Measurements from ENCODE around the gene HPCAL4. TPM values are rescaled to one million over a fixed set of nuclear protein-coding genes. Genes with fewer than 3 reads are reported as not detected.

Gene HPCAL4
- total and polyA plus RNA-seq, 5 donors, result 0.89 to 5.2 (median 3.4) TPM

Other genes with a start within 250 kb of the HPCAL4 start
- gene BMP8A, start 199.8 kb downstream of the HPCAL4 start, total RNA-seq, result 1 to 10 TPM; 1.6 to 2.5 (median 2.2) TPM
- 0.32 TPM for gene BMP8A, start 199.8 kb downstream of the HPCAL4 start, polyA plus RNA-seq
- 100 to 1,000 TPM; 267 to 489 (median 336) TPM for gene PABPC4, start 114.6 kb downstream of the HPCAL4 start, total RNA-seq
- 154 TPM for gene PABPC4, start 114.6 kb downstream of the HPCAL4 start, polyA plus RNA-seq
- 10 to 100 TPM; 25.9 to 50.5 (median 32.8) TPM for gene HEYL, start 51.8 kb downstream of the HPCAL4 start, total RNA-seq
- gene HEYL, start 51.8 kb downstream of the HPCAL4 start, polyA plus RNA-seq, result 22.6 TPM
- gene NT5C1A, start 19.3 kb downstream of the HPCAL4 start, total RNA-seq, result 10 to 100 TPM; 18.2 to 44.8 (median 41.3) TPM
- 5.7 TPM for gene NT5C1A, start 19.3 kb downstream of the HPCAL4 start, polyA plus RNA-seq
- 10 to 100 TPM; 30.8 to 34.9 (median 34.1) TPM for gene PPIE, start 47.4 kb upstream of the HPCAL4 start, total RNA-seq
- gene PPIE, start 47.4 kb upstream of the HPCAL4 start, polyA plus RNA-seq, result 37.6 TPM
- 10 to 100 TPM in 2 of 4 donors, 1 to 10 TPM in 2; 6.2 to 21.2 (median 11.6) TPM for gene OXCT2, start 79.9 kb upstream of the HPCAL4 start, total RNA-seq
- gene OXCT2, start 79.9 kb upstream of the HPCAL4 start, polyA plus RNA-seq, result 4.3 TPM
- gene BMP8B, start 97.4 kb upstream of the HPCAL4 start, total RNA-seq, result under 1 TPM; 0.37 to 0.78 (median 0.65) TPM
- 0.25 TPM for gene BMP8B, start 97.4 kb upstream of the HPCAL4 start, polyA plus RNA-seq
- gene TRIT1, start 192.1 kb upstream of the HPCAL4 start, total RNA-seq, result 10 to 100 TPM; 16.4 to 20.6 (median 18.1) TPM
- 17.6 TPM for gene TRIT1, start 192.1 kb upstream of the HPCAL4 start, polyA plus RNA-seq
- gene MYCL, start 210.5 kb upstream of the HPCAL4 start, total RNA-seq, result under 1 TPM; 0.33 to 0.97 (median 0.57) TPM
- 0.23 TPM for gene MYCL, start 210.5 kb upstream of the HPCAL4 start, polyA plus RNA-seq